Femur (tissue), 1 donor: Measurements from ENCODE around the gene FAM174C.

Source experiments
- DNase-seq: peaks from one replicate; pipeline ENCODE4 v3.0.0-alpha.2; 2017

Gene FAM174C

GRCh38 chr19:1262623-1263123 lies 12.7 kb upstream of the FAM174C start:
- DNase-seq, result peak; percentile 64

GRCh38 chr19:1263188-1263587 lies 12.1 kb upstream of the FAM174C start:
- no peak for DNase-seq

- DNase-seq, result no peak
Observed at GRCh38 chr19:1264801-1265614, 10.3 kb upstream of the FAM174C start.

- peak; percentile 79 for DNase-seq
Observed at GRCh38 chr19:1265615-1266128, 9.7 kb upstream of the FAM174C start.

- peak; percentile 87 for DNase-seq
Observed at GRCh38 chr19:1266129-1266915, 9.0 kb upstream of the FAM174C start.

GRCh38 chr19:1266916-1267476 lies 8.3 kb upstream of the FAM174C start:
- DNase-seq, result peak; percentile 83

- DNase-seq, result no peak
Observed at GRCh38 chr19:1267477-1268225, 7.7 kb upstream of the FAM174C start.

- DNase-seq, result no peak
Observed at GRCh38 chr19:1268226-1269064, 6.9 kb upstream of the FAM174C start.

GRCh38 chr19:1269065-1269477 lies 6.3 kb upstream of the FAM174C start, which contains the start of gene CIRBP:
TSS of gene CIRBP (plus strand) at chr19:1269332. CDS start at chr19:1270934, 1,602 bp downstream.
- peak; percentile 100 for DNase-seq

GRCh38 chr19:1269478-1270212 lies 5.7 kb upstream of the FAM174C start:
- peak; percentile 94 for DNase-seq

- no peak for DNase-seq
Observed at GRCh38 chr19:1270213-1270853, 5.0 kb upstream of the FAM174C start.

GRCh38 chr19:1270854-1271527 lies 4.3 kb upstream of the FAM174C start:
- no peak for DNase-seq

GRCh38 chr19:1271528-1272422 lies 3.6 kb upstream of the FAM174C start:
- DNase-seq, result no peak

GRCh38 chr19:1272423-1273262 lies 2.7 kb upstream of the FAM174C start:
- no peak for DNase-seq

GRCh38 chr19:1273263-1274041 lies 1.9 kb upstream of the FAM174C start:
- no peak for DNase-seq

GRCh38 chr19:1274081-1274851 lies 1.1 kb upstream of the FAM174C start:
- no peak for DNase-seq
